Kidney capillary endothelial cell (primary cell): Measurements from ENCODE around the gene COA4.
"Not testable (repeated sequence)": the region's sequence is repeated elsewhere in the genome, so short reads cannot be mapped to it uniquely, and the experiment has no call there.

Experiments
- DNase-seq: peaks from one replicate; pipeline ENCODE4 v3.0.0-alpha.2; 2018; ENCODE audit warnings: low spot score

COA4 gene

GRCh38 chr11:73876424-73877310 is at the start of gene COA4, which contains the start of gene PAAF1:
Gene COA4 (minus strand): TSS chr11:73876846. CDS start chr11:73873378, 3,468 bp downstream.
Gene PAAF1 (plus strand): TSS chr11:73876999. CDS start chr11:73877022, 23 bp downstream.
- DNase-seq: peak; percentile 97

DNA sequence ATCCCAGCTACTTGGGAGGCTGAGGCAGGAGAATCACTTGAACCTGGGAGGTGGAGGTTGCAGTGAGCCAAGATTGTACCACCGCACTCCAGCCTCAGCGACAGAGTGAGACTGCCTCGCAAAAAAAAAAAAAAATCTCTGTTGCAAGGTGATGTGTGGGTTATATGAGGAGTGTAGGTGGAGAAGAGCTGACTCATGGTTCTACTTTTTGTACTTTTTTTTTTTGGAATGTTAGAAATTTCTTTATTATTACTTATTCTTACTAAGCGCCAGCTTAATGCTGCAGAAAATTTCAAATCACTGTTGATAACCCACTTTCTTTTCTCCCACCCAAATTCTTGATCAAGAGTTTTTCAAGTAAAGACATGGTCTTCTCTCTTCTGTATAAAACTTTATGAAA is 44.5 kb upstream of the COA4 start:
- no peak for DNase-seq

DNA sequence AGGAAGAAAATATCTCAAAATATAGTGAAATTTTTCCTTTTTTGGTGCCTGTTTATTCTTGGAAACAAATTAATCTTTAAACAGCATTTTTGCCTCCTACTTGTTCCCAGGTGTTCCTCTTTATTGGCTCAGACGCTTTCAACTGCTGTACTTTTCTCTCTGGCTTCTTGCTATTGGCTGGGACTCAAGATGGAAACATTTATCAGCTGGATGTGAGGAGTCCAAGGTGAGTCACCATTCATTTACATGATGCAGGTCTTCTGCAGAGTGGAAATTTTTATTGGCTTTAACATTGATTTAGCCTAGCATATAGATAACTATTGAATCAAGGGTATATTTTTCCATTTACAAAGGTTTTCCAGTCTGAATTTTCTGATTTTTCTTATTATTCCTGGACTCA is 39.8 kb upstream of the COA4 start:
- DNase-seq: no peak

GRCh38 chr11:73914284-73914683 is 37.6 kb upstream of the COA4 start:
- DNase-seq: no peak

GRCh38 chr11:73913472-73913871 is 36.8 kb upstream of the COA4 start:
- no peak for DNase-seq

DNA sequence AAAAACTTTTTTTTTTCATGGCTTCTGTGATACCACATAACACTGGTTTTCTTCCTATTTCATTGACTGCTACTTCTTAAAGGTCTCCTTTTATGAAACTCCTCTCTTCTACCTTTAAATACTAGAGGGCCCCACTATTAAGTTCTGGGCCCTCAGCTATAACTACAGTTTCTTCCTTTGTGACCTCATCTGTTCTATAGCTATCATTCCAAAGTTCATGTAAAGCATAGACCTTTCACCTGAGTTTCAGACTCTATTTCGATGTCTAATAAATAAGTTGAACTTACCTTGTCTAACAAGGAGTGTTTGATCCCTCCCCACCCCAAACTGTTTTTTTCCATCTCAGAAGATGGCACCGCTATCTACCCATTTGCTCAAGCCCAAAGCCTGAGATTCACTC is 35.4 kb upstream of the COA4 start:
- no peak for DNase-seq

GRCh38 chr11:73907191-73907590 is 30.5 kb upstream of the COA4 start:
- peak; percentile 7 for DNase-seq

DNA sequence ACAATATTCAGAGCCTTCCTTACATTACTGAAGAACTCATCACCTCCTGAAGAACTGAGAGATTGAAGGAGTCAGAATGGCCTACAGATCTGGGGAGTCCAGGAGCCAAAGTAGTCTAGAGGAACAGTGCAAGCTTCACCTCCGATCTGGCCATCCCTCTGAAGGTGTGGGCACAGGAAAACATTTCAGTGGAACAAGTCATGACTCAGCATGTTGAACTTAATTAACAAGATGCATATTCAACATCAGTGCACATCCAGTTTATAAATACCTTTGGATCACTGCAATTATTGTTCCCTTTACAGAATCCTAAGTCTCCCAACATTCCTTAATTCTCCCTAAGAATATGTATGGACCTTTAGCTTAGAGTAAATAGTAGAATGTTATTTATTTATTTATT is 25.7 kb upstream of the COA4 start:
- no peak for DNase-seq

DNA sequence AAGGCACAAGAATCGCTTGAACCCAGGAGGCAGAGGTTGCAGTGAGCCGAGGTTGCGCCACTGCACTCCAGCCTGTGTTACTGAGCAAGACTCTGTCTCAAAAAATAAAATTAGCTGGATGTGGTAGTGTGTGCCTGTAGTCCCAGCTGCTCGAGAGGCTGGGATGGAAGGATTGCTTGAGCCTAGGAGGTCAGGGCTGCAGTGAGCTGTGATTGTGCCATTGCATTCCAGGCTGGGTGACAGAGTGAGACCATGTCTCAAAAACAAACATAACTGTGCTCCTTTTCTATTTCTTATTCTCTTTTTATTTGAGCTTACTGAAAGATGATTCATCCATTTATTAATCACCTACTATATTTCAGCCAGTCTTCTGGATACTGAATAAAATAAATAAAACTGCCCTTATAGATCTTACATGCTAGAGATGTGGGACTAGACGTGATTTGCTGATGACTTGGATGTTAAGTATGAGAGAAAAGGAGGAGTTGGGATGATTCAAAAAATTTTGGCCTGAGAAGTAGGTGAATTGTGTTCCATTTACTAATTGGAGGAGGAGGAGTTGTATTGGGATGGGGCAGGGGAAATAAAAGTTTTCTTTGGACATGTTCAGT is 18.2 kb upstream of the COA4 start:
- DNase-seq: no peak

- no peak for DNase-seq
Observed at GRCh38 chr11:73893041-73893440, 16.4 kb upstream of the COA4 start.

DNA sequence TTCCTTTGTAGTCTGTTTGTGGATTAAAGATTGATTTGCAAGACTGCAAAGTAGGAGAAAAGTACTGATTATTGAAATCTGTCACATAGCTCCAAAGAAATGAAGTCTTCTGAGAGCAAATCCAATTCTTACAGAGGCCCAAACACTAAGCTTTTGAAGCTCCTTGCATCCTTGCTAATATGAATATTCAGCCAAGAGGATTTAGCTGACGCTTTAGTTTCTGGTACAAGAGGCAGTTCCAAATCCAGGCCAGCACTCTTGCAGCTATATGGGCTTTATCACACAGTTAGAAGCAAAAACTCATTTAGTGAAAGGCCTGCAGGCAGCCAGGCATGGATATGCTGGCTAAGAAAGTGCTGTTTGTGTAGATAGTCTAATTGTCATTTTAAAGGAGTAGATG is 12.9 kb upstream of the COA4 start:
- DNase-seq: no peak

DNA sequence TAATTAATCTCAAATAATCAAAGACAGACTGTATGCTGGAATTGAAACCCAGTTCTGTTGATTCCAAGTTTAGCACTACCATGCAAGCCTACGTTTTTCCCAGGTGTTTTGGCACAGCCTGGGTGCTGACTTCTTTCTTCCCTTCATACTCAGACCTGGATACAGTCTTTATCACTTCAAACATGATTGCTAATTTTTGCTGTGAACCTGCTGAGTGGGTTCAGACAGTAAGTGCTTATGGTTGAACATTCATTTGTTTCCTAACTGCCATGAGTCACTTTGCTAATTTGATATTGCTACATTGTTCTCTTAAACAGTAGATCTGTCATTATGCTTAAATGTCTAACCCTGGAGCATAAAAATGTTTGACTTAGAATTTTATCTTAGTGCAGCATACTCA is 12.4 kb upstream of the COA4 start:
- no peak for DNase-seq

DNA sequence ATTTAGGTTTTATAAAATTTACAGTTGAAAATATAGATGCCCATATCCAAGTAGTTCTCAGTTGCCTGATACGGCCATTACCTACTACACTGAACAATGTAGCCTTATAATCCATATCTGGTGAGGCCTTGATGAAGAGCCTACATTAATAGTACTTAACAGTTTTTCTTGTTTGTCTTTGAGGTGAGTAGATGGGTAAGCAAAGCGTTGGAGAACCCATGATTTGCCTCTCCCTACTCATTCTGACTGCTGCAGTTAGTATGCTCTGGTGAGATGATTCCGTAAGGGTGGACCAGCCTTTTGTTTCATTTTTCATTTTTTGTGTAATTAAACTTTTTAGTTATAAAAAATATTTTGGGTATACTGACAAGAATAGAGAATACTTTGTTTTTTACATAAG is 11.6 kb upstream of the COA4 start:
- no peak for DNase-seq

DNA sequence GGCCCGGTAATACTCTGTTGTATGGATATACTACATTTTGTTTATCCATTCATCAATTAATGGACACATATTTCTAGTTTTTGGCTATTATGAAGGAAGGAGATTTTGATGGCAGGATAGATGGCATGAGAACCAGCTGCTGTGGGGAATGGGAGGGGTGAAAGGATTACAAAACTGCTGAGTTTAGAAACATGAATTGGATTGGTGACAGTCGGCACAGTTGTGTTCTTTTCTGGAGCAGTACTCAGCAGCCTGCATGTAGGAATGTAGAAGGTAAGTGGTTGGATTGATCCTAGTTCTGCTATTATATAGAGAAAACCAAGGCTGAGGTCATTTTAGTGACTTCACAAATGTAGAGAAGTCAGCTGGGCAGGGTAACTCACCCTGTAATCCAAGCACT is 7.2 kb upstream of the COA4 start:
- DNase-seq: no peak

GRCh38 chr11:73880449-73880848 is 3.8 kb upstream of the COA4 start:
- DNase-seq: not testable (repeated sequence)

- no peak for DNase-seq
Observed at GRCh38 chr11:73878771-73879170, 2.1 kb upstream of the COA4 start.

DNA sequence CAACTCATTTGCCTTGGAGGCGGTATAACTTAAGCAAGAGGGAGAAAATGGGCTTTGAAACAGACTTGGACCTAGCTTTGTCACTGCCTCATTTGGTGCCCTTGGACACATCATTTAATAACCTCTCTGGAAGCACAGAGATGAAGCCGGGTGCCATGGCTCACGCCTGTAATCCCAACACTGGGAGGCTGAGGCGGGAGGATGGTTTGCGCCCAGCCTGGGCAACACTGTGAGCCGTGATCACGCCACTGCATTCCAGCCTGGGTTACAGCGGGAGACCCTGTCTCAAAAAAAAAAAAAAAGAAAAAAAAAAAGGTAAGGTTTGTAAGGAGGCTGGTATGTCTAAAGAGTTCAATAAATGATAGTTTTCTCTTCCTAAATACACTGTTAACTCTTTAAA is 806 bp downstream of the COA4 start:
- peak; percentile 11 for DNase-seq

- no peak for DNase-seq
Observed at GRCh38 chr11:73875380-73875779, 1.3 kb downstream of the COA4 start.

DNA sequence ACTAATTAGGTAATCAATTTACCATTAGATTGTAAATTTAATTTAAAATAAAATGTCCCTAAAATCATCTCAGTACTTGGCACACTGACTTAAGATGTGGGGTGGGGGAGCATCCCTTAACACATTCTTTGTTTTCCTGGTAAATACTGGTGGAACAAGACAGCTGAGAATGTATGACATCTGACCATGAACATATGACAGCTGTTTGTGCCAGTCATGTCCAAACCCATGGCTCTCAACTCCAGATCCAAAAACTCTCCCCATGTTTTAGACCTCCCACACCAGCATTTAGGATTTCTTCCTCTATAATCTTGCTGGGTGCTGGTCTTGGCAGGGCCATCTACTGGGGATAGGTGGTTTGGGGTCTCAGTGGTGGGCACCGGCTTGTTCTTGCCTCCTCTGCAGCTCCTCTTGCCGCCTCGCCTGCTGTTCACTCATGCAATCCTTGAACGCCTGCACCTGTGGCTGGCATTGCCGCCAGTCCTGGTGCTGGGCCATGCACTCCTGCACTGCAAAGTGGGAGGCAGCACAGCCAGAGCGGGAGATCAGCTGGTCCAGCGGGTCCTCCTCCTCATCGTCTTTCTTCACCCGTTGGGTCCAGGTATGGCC is 3.8 kb downstream of the COA4 start:
- no peak for DNase-seq

DNA sequence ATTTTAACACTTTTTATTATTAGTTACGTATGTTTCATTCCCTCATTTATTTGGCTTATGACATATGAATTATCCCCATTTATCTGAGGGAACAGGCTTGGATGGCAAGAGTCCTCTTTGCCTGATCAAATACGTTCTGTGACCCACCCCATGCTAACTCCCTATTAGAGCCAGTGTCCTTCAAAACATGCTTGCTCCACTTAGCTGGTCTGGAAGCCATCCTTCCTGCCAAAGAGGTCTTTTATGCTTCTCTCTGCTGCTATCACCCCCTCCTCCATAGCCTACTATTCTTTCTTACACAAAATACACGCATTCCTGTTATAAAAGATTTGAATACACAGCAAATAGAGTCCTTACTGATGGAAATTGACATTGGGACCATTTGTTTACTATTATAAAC is 6.4 kb downstream of the COA4 start:
- DNase-seq: no peak

GRCh38 chr11:73869332-73869949 is 7.2 kb downstream of the COA4 start:
- DNase-seq: no peak

DNA sequence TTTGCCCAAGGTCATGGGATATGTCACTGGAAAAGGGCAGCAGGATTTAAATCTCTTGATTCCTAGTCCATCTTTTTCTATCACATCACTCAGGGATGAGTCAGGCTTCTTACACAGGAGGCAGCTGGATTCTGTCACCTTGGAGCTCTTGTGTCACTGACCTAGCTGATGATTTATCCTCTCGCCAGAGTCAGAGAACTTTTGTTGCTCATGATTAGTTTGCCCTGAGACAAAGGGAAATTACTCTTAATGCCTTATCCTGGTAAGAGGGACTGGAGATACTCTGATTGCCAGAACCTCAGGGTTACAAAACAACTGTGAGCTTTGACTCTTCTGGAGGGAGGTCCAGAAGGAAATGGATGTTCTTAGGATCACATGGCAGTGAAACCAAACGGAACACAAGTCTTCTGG is 10.1 kb downstream of the COA4 start:
- DNase-seq: peak; percentile 85
